GM23338 (cell line): Measurements from ENCODE around the gene TNS4. TPM values are rescaled to one million over a fixed set of nuclear protein-coding genes. Genes with fewer than 3 reads are reported as not detected.

Experiments
- ATAC-seq: fragments of 200-7000 bp; cut with Tn5 transposase; 3 replicates; pipeline ENCODE4 v1.9.1; 2020
- DNase-seq: peaks from one replicate; pipeline ENCODE4 v3.0.0-alpha.2; 2015; ENCODE audit warnings: low spot score
- H2AFZ ChIP-seq: fragments of 200-600 bp; sonication (generic); 2 replicates; pipeline ENCODE4 v1.8.0; 2016; ENCODE audit warnings: antibody characterized with exemption, mild to moderate bottlenecking, moderate library complexity
- H3F3A ChIP-seq: fragments of 200-600 bp; sonication (generic); replicated peaks from 2 replicates; pipeline ENCODE4 v1.8.0; 2017; ENCODE audit warnings: antibody characterized with exemption, mixed run types, low read depth
- H3K27ac ChIP-seq: fragments of 200-600 bp; sonication (generic); 2 replicates; pipeline ENCODE4 v1.6.1; 2016; ENCODE audit warnings: low read depth
- H3K27me3 ChIP-seq: fragments of 200-600 bp; sonication (generic); 2 replicates; pipeline ENCODE4 v1.8.0; 2016; ENCODE audit warnings: mild to moderate bottlenecking, mixed run types, moderate library complexity; ENCODE audit not compliant: insufficient read depth
- H3K36me3 ChIP-seq: fragments of 200-600 bp; sonication (generic); 2 replicates; pipeline ENCODE4 v1.8.0; 2016; ENCODE audit warnings: mild to moderate bottlenecking; ENCODE audit not compliant: insufficient read depth
- H3K4me1 ChIP-seq: fragments of 200-600 bp; sonication (generic); 2 replicates; pipeline ENCODE4 v1.8.0; 2016; ENCODE audit warnings: mild to moderate bottlenecking, moderate library complexity; ENCODE audit not compliant: insufficient read depth
- H3K4me2 ChIP-seq: fragments of 200-600 bp; sonication (generic); 2 replicates; pipeline ENCODE4 v1.7.1; 2017; ENCODE audit warnings: mixed run types
- H3K4me3 ChIP-seq: fragments of 200-600 bp; sonication (generic); 2 replicates; pipeline ENCODE4 v1.6.1; 2016; ENCODE audit warnings: mixed run types
- H3K79me2 ChIP-seq: fragments of 200-600 bp; sonication (generic); replicated peaks from 2 replicates; pipeline ENCODE4 v1.8.0; 2017; ENCODE audit warnings: mild to moderate bottlenecking; ENCODE audit not compliant: insufficient read depth
- H3K9me2 ChIP-seq: fragments of 200-600 bp; sonication (generic); 2 replicates; pipeline ENCODE4 v1.8.0; 2017; ENCODE audit not compliant: insufficient read depth
- H4K20me1 ChIP-seq: fragments of 200-600 bp; sonication (generic); replicated peaks from 2 replicates; pipeline ENCODE4 v1.8.0; 2017; ENCODE audit warnings: mild to moderate bottlenecking; ENCODE audit not compliant: insufficient read depth
- H3K27ac Mint-ChIP-seq: 2 replicates; pipeline ENCODE4 v1.8.0; 2020; ENCODE audit warnings: inconsistent platforms, mild to moderate bottlenecking, moderate library complexity, mixed read lengths
- H3K27me3 Mint-ChIP-seq: 3 replicates; pipeline ENCODE4 v1.8.0; 2022; ENCODE audit warnings: low read depth, mild to moderate bottlenecking, moderate library complexity, mixed read lengths, inconsistent platforms; ENCODE audit not compliant: insufficient read depth, poor library complexity
- H3K36me3 Mint-ChIP-seq: 3 replicates; pipeline ENCODE4 v1.8.0; 2021; ENCODE audit warnings: low read depth, mild to moderate bottlenecking, inconsistent platforms, moderate library complexity, mixed read lengths
- H3K4me1 Mint-ChIP-seq: 3 replicates; pipeline ENCODE4 v1.8.0; 2020; ENCODE audit warnings: mild to moderate bottlenecking, inconsistent platforms, mixed read lengths
- H3K4me3 Mint-ChIP-seq: 3 replicates; pipeline ENCODE4 v1.8.0; 2021; ENCODE audit warnings: moderate library complexity, mild to moderate bottlenecking, inconsistent platforms, mixed read lengths
- H3K9me3 Mint-ChIP-seq: 3 replicates; pipeline ENCODE4 v1.8.0; 2020; ENCODE audit warnings: moderate library complexity, mild to moderate bottlenecking, inconsistent platforms, mixed read lengths
- CREB1 ChIP-seq: fragments of 250-450 bp; sonication (Bioruptor Pico); IDR thresholded peaks from 2 replicates; pipeline ENCODE4 v1.5.0; 2020; ENCODE audit warnings: low read depth, mild to moderate bottlenecking, moderate library complexity
- CTCF ChIP-seq, 2 experiments: fragments of 200-600 bp in 1 of 2; sonication (generic) in 1 of 2; conservative IDR thresholded peaks; 2 replicates each; pipeline versions ENCODE4 v1.5.1 to v1.6.1; 2016 to 2017; ENCODE audit warnings: antibody characterized with exemption in 2 of 2, low read depth in 2 of 2, mild to moderate bottlenecking in 2 of 2, moderate library complexity in 1 of 2
- ETS1 ChIP-seq: IDR thresholded peaks from 2 replicates; pipeline ENCODE4 v1.6.1; 2016; ENCODE audit warnings: antibody characterized with exemption
- EZH2 ChIP-seq: fragments of 200-600 bp; sonication (generic); IDR thresholded peaks from one replicate; pipeline ENCODE4 v1.8.0; 2017; ENCODE audit warnings: antibody characterized with exemption, mild to moderate bottlenecking, low read depth; ENCODE audit not compliant: unreplicated experiment
- EZH2phosphoT487 ChIP-seq: fragments of 200-600 bp; sonication (generic); IDR thresholded peaks from one replicate; pipeline ENCODE4 v1.8.1; 2018; ENCODE audit warnings: antibody characterized with exemption; ENCODE audit not compliant: unreplicated experiment
- JUNB ChIP-seq: IDR thresholded peaks from one replicate; pipeline ENCODE4 v1.6.1; 2016; ENCODE audit warnings: antibody characterized with exemption; ENCODE audit not compliant: unreplicated experiment
- NANOG ChIP-seq: IDR thresholded peaks from 2 replicates; pipeline ENCODE4 v1.6.1; 2016; ENCODE audit warnings: antibody characterized with exemption, borderline replicate concordance
- POLR2AphosphoS5 ChIP-seq: IDR thresholded peaks from 2 replicates; pipeline ENCODE4 v1.6.1; 2016; ENCODE audit warnings: antibody characterized with exemption, low read depth
- REST ChIP-seq: IDR thresholded peaks from one replicate; pipeline ENCODE4 v1.6.1; 2018; ENCODE audit warnings: antibody characterized with exemption; ENCODE audit not compliant: unreplicated experiment
- STAT1 ChIP-seq: IDR thresholded peaks from one replicate; pipeline ENCODE4 v1.6.1; 2016; ENCODE audit warnings: antibody characterized with exemption; ENCODE audit not compliant: unreplicated experiment
- ZNF114 ChIP-seq: fragments of 250-450 bp; sonication (Bioruptor Pico); IDR thresholded peaks from 2 replicates; pipeline ENCODE4 v1.5.0; 2020; ENCODE audit warnings: mild to moderate bottlenecking, moderate library complexity
- ZNF331 ChIP-seq: fragments of 250-450 bp; sonication (Bioruptor Pico); IDR thresholded peaks from 2 replicates; pipeline ENCODE4 v1.5.0; 2020; ENCODE audit warnings: low read depth, mild to moderate bottlenecking, moderate library complexity
- ZNF462 ChIP-seq: fragments of 250-450 bp; sonication (Bioruptor Pico); IDR thresholded peaks from 2 replicates; pipeline ENCODE4 v1.5.0; 2020; ENCODE audit warnings: mild to moderate bottlenecking, moderate library complexity
- polyA plus RNA-seq: library from polyadenylated mRNA; unstranded; fragments of >200 nt; fragmentation: Nextera tagmentation; extraction: Ambion mirVana; gene quantifications from 2 replicates; pipeline ENCODE4 v1.2.1, GENCODE V29; 2016
- total RNA-seq: library from RNA; depleted of rRNA; stranded (reverse); fragments of >200 nt; shearing (Covaris generic); gene quantifications from 2 replicates; pipeline ENCODE4 v1.2.3, GENCODE V29; 2014

The TNS4 gene
- total and polyA plus RNA-seq, 2 experiments from 2014 or later: 0.31 to 4.9 TPM

- Histone ChIP-seq H3K4me3 (no peak overlapping the region), H3K4me1 (peaks cover 4% of the 10 kb centered on the region), H3K27ac (no peak overlapping the region), H3F3A (no peaks in the 10 kb centered on the region), H3K79me2 (no peaks in the 10 kb centered on the region), H3K4me2 (no peak overlapping the region), H3K36me3 (no peaks in the 10 kb centered on the region), H4K20me1 (no peaks in the 10 kb centered on the region), H3K9me2 (no peaks in the 10 kb centered on the region), H3K27me3 (no peaks in the 10 kb centered on the region), H2AFZ (no peak overlapping the region)
- no peaks in the 10 kb centered on the region for H3K36me3 Mint-ChIP-seq
- no peaks in the 10 kb centered on the region for H3K9me3 Mint-ChIP-seq
- DNase-seq: no peak
- no peak overlapping the region for H3K4me3 Mint-ChIP-seq
- H3K27me3 Mint-ChIP-seq: peaks cover 17% of the 10 kb centered on the region
- TF ChIP-seq POLR2AphosphoS5 (no peak), JUNB (no peak), EZH2 (no peak), ZNF331 (no peak), CTCF (conservative IDR thresholded peaks at IDR 0.05; ENCODE audit: low read depth in 2 of 2) (no peak), REST (no peak), NANOG (no peak), CREB1 (CRISPR knock-in tag) (no peak), EZH2phosphoT487 (no peak), ZNF114 (CRISPR knock-in tag) (no peak), ZNF462 (CRISPR knock-in tag) (no peak), ETS1 (no peak), STAT1 (no peak)
- H3K27ac Mint-ChIP-seq: no peak overlapping the region
- no peak for ATAC-seq
- peaks cover 20% of the 10 kb centered on the region for H3K4me1 Mint-ChIP-seq
Observed at GRCh38 chr17:40540448-40540847, 39.0 kb upstream of the TNS4 start.
